VCaP (cell line): ENCODE results near the gene PCGF5.

ENCODE experiments used
- H3K27ac ChIP-seq: fragments of 450-650 bp; 2 replicates; pipeline ENCODE4 v1.5.1; 2017
- TF ChIP-seq, protein P1 (sequence below): fragments of 450-650 bp; conservative IDR thresholded peaks from 2 replicates; pipeline ENCODE4 v1.5.1; 2017; ENCODE audit warnings: mild to moderate bottlenecking, moderate library complexity

The PCGF5 gene

DNA sequence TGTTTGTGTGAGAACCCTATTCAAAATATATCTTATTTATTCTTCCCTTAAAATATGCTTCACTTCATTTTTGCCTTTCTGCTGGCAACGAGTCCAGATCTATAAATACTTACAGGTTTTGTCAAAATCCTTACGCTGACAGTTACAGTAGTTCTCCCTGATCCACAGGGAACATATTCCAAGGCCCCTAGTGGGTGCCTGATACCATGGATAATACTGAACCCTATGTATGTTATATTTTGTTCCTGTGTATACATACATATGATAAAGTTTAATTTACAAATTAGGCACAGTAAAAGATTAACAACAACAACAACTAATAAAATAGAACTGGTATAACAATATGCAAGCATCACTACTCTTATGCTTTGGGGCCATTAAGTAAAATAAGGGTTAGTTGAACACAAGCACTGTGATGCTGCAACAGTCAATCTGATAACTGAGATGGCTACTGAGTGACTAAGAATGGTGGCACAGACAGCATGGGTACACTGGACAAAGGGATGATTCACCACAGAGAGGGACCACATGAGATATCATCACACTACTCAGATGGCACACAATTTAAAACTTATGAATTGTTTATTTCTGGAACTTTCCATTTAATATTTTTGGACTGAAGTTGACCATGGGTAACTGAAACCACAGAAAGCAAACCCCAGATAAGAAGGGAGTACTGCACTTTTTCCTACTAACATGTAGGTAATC lies 29.4 kb upstream of the PCGF5 start:
- TF ChIP-seq, protein P1, sequence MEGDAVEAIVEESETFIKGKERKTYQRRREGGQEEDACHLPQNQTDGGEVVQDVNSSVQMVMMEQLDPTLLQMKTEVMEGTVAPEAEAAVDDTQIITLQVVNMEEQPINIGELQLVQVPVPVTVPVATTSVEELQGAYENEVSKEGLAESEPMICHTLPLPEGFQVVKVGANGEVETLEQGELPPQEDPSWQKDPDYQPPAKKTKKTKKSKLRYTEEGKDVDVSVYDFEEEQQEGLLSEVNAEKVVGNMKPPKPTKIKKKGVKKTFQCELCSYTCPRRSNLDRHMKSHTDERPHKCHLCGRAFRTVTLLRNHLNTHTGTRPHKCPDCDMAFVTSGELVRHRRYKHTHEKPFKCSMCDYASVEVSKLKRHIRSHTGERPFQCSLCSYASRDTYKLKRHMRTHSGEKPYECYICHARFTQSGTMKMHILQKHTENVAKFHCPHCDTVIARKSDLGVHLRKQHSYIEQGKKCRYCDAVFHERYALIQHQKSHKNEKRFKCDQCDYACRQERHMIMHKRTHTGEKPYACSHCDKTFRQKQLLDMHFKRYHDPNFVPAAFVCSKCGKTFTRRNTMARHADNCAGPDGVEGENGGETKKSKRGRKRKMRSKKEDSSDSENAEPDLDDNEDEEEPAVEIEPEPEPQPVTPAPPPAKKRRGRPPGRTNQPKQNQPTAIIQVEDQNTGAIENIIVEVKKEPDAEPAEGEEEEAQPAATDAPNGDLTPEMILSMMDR, result no peak
- no peak overlapping the region for H3K27ac ChIP-seq

DNA sequence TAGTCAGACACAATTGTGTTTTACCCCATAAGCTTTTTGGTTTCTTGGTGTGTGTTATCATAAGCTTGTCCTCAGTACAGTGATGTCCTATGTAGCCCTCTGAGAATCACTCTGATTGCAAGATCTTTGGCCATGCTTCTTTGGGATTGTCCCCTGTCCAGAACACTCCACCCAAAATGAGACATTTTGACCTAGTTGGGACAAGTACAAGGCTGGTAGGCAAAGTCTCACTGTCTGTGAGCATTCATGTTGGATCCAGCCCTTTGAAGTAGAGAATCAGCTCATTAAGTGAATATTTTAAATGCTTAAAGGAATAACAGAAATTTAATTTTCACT lies 28.9 kb upstream of the PCGF5 start:
- TF ChIP-seq, protein P1, result no peak
- no peak overlapping the region for H3K27ac ChIP-seq

DNA sequence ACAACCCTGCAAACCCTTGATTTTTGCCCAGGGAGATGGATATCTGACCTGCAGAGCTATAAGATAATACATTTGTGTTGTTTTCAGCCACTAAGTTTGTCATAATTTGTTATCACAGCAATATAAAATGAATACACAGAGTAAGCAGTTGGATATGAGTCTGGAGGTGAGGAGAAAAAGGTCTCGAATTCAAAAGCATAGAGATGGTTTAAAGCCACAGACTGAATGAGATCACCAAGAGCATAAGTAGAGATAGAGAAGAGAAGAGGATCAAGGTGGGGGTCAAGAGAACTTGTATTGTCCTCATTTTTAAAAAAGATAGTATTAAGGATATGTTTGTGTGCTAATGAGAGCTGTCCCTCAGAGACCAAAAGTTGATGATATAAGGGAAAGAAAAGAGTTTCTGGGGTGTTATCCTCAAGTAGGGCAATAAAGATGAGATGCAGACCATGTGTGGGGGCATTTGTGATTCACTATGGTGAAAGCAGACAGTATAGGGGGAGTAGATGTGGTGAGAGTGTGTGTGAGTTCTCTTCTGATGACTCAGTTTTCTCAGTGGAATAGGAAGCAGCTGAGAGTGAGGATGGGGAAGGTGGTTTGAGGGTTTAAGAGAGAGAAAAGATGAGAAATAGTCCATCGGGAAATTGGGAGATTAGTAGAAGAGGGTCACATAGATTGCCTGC lies 25.8 kb upstream of the PCGF5 start:
- TF ChIP-seq, protein P1, result no peak
- H3K27ac ChIP-seq, result no peak overlapping the region

DNA sequence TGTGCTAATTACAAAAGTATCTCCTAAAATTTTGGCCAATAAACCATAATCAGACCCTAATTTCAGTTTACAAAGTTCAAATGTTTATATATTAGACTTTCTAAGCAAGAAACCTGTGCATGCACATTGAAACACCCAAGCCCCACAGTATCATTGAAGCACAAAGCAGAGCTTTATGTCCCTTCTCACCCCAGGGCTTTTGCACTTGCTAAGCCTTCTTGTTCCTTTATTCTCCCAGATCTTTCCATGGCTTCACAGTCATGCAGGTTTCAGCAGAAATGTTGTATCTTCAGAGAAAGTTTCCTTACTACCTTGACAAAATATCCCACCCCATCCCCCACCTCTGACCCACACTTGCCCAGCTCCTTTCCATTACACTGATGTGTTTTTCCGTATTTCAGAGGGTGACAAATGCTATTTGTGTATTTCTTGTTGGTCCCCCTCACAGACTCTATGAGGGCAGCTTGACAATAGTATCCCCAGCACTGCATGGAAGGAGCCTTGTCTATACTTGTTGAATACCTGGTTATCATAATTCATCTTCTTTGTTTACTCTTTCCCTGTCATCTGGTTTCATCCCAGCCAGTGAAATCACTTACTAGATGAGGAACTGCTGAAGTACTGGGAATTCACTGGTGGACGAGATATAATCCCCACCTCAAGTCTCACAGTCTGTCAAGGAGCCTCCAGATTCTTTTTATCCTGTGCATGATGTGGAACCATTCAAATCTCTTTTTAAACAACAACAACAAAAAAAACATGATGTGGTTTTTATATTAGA lies 24.0 kb upstream of the PCGF5 start:
- H3K27ac ChIP-seq, result no peak overlapping the region
- TF ChIP-seq, protein P1, result no peak

DNA sequence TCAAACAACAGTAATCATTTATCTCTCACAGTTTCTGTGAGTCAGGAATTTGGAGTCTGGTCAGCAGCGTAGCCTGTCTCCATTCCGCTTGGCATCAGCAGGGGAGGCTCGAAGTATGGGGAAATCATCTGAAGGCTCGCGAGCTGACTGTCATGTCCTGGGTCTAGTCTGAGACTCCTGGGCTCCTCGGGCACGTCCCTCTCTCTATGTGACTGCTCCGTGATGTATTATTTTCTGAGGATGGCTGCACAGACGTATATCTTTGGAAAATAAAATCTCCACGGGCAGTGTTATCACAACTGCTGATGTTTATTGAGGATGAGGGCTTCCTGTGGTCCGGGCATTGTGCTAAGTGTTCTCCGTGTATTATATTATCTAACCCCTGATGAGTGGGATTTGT lies 23.3 kb upstream of the PCGF5 start:
- H3K27ac ChIP-seq, result no peak overlapping the region
- TF ChIP-seq, protein P1, result no peak

DNA sequence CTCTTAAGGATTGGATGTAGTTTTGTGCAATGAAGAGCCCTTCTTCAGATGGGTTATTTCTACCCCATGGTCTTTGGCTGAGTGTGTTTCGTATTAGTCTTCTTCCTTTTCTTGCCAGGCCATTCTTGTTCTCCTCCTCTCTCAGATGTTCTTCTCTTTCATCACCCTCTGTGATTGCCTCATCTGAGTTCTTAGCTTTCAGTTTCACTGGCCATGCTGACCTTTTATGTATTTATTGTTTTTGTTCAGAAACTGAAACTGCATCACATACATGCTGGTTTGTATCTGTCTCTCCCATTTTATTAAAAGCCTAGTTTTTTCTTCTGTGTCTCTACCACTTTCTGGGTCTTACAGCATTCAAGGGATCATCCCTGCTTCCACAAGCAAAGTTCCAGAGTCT lies 21.7 kb upstream of the PCGF5 start:
- H3K27ac ChIP-seq, result no peak overlapping the region
- TF ChIP-seq, protein P1, result no peak
